WERI-Rb-1 (cell line): ENCODE data around the gene ATRN.

Experiments
- DNase-seq: peaks from one replicate; pipeline ENCODE4 v3.0.0-alpha.2; 2020
- H3K27ac ChIP-seq: fragments of 250-450 bp; sonication (Bioruptor Pico); 2 replicates; pipeline ENCODE4 v1.5.1; 2020; ENCODE audit warnings: mild to moderate bottlenecking, moderate library complexity
- H3K27me3 ChIP-seq: fragments of 250-450 bp; sonication (Bioruptor Pico); 2 replicates; pipeline ENCODE4 v1.5.1; 2021; ENCODE audit warnings: mild to moderate bottlenecking, low read depth, moderate library complexity; ENCODE audit not compliant: insufficient read depth, severe bottlenecking
- H3K36me3 ChIP-seq: fragments of 250-450 bp; sonication (Bioruptor Pico); 2 replicates; pipeline ENCODE4 v1.5.1; 2020; ENCODE audit warnings: mild to moderate bottlenecking, moderate library complexity
- H3K4me3 ChIP-seq: 2 replicates; pipeline ENCODE4 v1.5.1; 2011; ENCODE audit warnings: low read depth, mild to moderate bottlenecking, control low read depth, low read length
- H3K9me3 ChIP-seq: fragments of 250-450 bp; sonication (Bioruptor Pico); 2 replicates; pipeline ENCODE4 v1.5.1; 2021; ENCODE audit warnings: mild to moderate bottlenecking, moderate library complexity; ENCODE audit not compliant: severe bottlenecking
- CTCF ChIP-seq: IDR thresholded peaks from 2 replicates; pipeline ENCODE4 v1.5.1; 2011; ENCODE audit warnings: low read depth, mild to moderate bottlenecking, control low read depth, inconsistent platforms, low read length

ATRN gene

DNA sequence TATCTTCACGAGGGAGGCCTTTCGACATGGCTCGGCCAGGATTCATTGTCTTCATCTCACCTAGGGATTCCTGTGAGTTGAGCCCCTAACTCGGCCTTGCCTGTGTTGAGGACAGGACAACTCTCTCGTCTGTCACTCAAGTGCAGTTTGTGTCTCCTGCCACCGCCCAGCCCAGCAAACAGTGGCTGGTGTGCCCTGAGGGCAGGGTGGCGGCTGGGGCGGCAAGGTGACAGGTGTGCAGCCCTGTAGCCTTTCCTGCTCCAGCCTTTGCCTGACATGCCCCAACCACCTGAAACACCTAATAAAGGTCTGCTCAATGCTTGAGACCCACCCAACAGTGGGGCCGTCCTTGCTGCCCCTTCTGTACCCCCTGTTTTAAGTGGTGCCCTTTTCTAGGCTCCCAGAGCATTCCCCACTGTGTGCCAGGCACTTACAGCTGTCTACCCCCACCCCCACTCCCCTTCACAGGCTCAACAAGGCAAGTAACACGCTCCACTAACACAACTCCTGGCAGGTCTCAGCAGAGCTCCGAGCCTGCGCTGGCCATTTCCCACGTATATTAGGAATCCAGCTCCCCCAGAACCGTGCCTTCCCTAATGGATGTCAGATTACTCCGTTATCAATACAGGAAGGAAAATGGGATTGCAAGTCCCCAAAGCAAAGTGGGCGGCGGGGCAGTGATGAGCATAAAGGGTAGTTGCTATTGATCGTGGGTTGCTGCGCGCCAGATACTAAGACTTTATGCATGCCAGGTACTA lies 174.7 kb downstream of the ATRN start:
- no peak overlapping the region for H3K27ac ChIP-seq
- H3K4me3 ChIP-seq: no peak overlapping the region
- no peaks in the 10 kb centered on the region for H3K36me3 ChIP-seq
- H3K27me3 ChIP-seq: no peaks in the 10 kb centered on the region
- no peak for TF ChIP-seq CTCF
- DNase-seq: no peak
- no peaks in the 10 kb centered on the region for H3K9me3 ChIP-seq

- TF ChIP-seq CTCF: no peak
- H3K36me3 ChIP-seq: no peaks in the 10 kb centered on the region
- no peak overlapping the region for H3K27ac ChIP-seq
- no peaks in the 10 kb centered on the region for H3K9me3 ChIP-seq
- DNase-seq: no peak
- no peak overlapping the region for H3K4me3 ChIP-seq
- H3K27me3 ChIP-seq: no peaks in the 10 kb centered on the region
Measured at GRCh38 chr20:3646067-3646440, 175.2 kb downstream of the ATRN start.

DNA sequence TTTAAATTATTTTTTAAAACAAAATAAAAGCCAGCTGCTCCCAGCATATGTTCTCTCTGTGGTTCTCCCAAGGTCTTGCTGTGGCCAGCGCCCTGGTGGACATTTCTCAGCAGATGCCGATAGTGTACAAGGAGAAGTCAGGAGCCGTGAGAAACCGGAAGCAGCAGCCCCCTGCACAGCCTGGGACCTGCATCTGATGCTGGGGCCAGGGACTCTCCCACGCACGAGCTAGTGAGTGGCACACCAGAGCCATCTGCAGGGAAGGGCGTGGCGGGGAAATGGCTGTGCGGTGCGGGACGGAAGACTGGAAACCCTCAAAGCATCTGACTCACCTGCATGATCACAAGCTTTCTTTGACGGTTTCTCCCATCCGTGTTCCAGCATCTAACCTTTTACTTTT lies 175.8 kb downstream of the ATRN start:
- no peak for DNase-seq
- Histone ChIP-seq H3K36me3 (no peaks in the 10 kb centered on the region), H3K27ac (no peak overlapping the region), H3K27me3 (no peaks in the 10 kb centered on the region), H3K4me3 (no peak overlapping the region), H3K9me3 (no peaks in the 10 kb centered on the region)
- TF ChIP-seq CTCF: no peak

DNA sequence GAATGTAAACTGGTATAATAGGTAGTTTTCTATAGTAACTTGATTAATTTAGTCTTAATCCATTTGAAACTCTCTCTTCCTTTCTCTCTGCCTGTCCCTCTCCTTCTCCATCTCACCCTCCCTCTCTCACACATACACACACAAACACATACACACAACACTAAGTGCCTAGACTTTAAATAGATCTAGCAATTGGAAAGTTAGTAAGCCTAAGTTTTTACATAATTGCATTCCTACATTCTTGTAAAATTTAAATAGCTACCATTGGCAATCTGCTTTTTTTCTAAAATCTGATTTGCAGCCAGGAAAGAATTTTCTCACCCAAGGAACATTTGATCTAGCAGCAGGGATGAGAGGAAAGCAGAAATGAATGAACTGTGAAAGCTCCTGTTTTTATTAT lies 176.7 kb downstream of the ATRN start:
- Histone ChIP-seq H3K4me3 (no peak overlapping the region), H3K36me3 (no peaks in the 10 kb centered on the region), H3K27ac (no peak overlapping the region), H3K9me3 (no peaks in the 10 kb centered on the region), H3K27me3 (no peaks in the 10 kb centered on the region)
- no peak for TF ChIP-seq CTCF
- no peak for DNase-seq

DNA sequence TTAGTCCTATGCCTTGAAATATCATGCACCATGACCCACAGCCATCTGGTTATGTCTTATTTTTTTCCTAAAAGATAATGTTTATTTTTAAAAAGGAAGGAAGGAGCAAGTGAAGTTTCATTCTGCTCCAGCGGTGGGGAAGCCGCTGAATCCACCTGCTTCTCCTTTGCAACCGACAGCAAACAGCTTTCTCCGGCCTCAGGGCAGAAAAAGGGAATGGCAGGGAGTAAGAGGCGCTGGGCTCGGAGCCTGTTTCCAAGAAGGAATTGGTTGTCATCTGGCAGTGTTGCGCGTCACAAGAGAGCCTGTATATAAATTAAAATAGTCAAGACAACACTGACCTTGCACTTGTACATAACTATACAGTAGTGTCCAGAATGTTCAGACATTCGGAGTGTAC lies 178.1 kb downstream of the ATRN start:
- DNase-seq: no peak
- H3K4me3 ChIP-seq: no peak overlapping the region

More for the DNA sequence above, 178.1 kb downstream of the ATRN start:
- no peak for TF ChIP-seq CTCF
- Histone ChIP-seq H3K9me3 (no peaks in the 10 kb centered on the region), H3K27me3 (no peaks in the 10 kb centered on the region), H3K36me3 (no peaks in the 10 kb centered on the region), H3K27ac (no peak overlapping the region)
